Measurements from ENCODE around the gene RAET1G. TPM values are rescaled to one million over a fixed set of nuclear protein-coding genes. Genes with fewer than 3 reads are reported as not detected.

Gene RAET1G
- total and polyA plus RNA-seq, 9 of the 15 experiments (the other 6 are each of a cell fraction or from before 2014, with no cell fraction given): 0.11 TPM; not detected in 8

- TF ChIP-seq ARID3B (CRISPR knock-in tag; IDR thresholded peaks at IDR 0.05; ENCODE audit: borderline replicate concordance) (0 out of 2 replicates have a peak, but pooled peaks have one; percentile 29), NFATC3 (IDR thresholded peaks at IDR 0.05) (no peak), ZNF253 (CRISPR knock-in tag; conservative IDR thresholded peaks at IDR 0.05) (no peak), ZKSCAN3 (CRISPR knock-in tag; IDR thresholded peaks at IDR 0.05) (no peak), SREBF1 (IDR thresholded peaks at IDR 0.05; ENCODE audit: borderline replicate concordance, low read depth, low read length) (no peak), MCM2 (IDR thresholded peaks at IDR 0.05; ENCODE audit: low read depth) (no peak), CBX3 (IDR thresholded peaks at IDR 0.05; ENCODE audit: borderline replicate concordance in 1 of 2, low read length in 2 of 2) (peak in 1 of 2 experiments; percentile 71; a peak in 1 of 3 replicates), MTA3 (IDR thresholded peaks at IDR 0.05; ENCODE audit: borderline replicate concordance) (peak; percentile 92; the same call in 1 of the 2 replicates), ZNF140 (CRISPR knock-in tag; IDR thresholded peaks at IDR 0.05) (no peak), BHLHE40 (IDR thresholded peaks at IDR 0.05; ENCODE audit: low read length) (peak; percentile 85), NR2C1 (IDR thresholded peaks at IDR 0.05) (no peak), NR2C1 (tag; IDR thresholded peaks at IDR 0.05) (no peak), CEBPG (CRISPR knock-in tag; IDR thresholded peaks at IDR 0.05) (peak; percentile 100), CEBPG (tag; conservative IDR thresholded peaks at IDR 0.05 in 1 of 2, IDR thresholded peaks at IDR 0.05 in 1 of 2) (peak; percentile 99), ZNF77 (CRISPR knock-in tag; IDR thresholded peaks at IDR 0.05) (no peak), ZNF239 (CRISPR knock-in tag; IDR thresholded peaks at IDR 0.05) (no peak), ZNF707 (CRISPR knock-in tag; conservative IDR thresholded peaks at IDR 0.05) (no peak), MCM3 (IDR thresholded peaks at IDR 0.05) (no peak), SRSF9 (IDR thresholded peaks at IDR 0.05; ENCODE audit: borderline replicate concordance, low read depth, low read length) (no peak), NCOA2 (IDR thresholded peaks at IDR 0.05; ENCODE audit: partially characterized antibody in 2 of 2) (no peak), ATF2 (CRISPR knock-in tag; IDR thresholded peaks at IDR 0.05) (peak; percentile 64; the same call in 1 of the 2 replicates), PML (IDR thresholded peaks at IDR 0.05; ENCODE audit: low read length) (0 out of 2 replicates have a peak, but pooled peaks have one; percentile 31), FOXJ2 (tag; IDR thresholded peaks at IDR 0.05) (no peak; the same call in none of the 2 replicates), GTF2F1 (IDR thresholded peaks at IDR 0.05; ENCODE audit: low read depth, low read length) (0 out of 2 replicates have a peak, but pooled peaks have one; percentile 6), ZNF695 (CRISPR knock-in tag; IDR thresholded peaks at IDR 0.05) (no peak), HLTF (IDR thresholded peaks at IDR 0.05) (no peak; the same call in 1 of the 2 replicates), ATF1 (CRISPR knock-in tag; IDR thresholded peaks at IDR 0.05) (peak; percentile 69), ATF1 (tag; IDR thresholded peaks at IDR 0.05) (peak; percentile 98), SAFB2 (IDR thresholded peaks at IDR 0.05; ENCODE audit: borderline replicate concordance, low read depth, low read length, severe bottlenecking) (no peak), PCBP2 (IDR thresholded peaks at IDR 0.05; ENCODE audit: low read depth, low read length, poor library complexity, severe bottlenecking) (no peak)
These were observed 40.8 kb upstream of the RAET1G start, which contains the start of gene ULBP1 (continued) for GRCh38 chr6:149963462-149964307.
